Measurements from ENCODE around the gene CACNA2D3. TPM values are rescaled to one million over a fixed set of nuclear protein-coding genes. Genes with fewer than 3 reads are reported as not detected.

Gene CACNA2D3
- total and polyA plus RNA-seq, 5 donors = 29.2 to 64.5 (median 42.4) TPM

- no peaks in the 10 kb centered on the region for H3K9me3 ChIP-seq (ENCODE audit: control insufficient read depth, low read length)
- WGBS = 68% methylated on average over 4 of the region's 4 CpGs
- no peak overlapping the region for H3K4me3 ChIP-seq (ENCODE audit: low read length)
- H3K27me3 ChIP-seq (ENCODE audit: control insufficient read depth, insufficient read depth) = no peaks in the 10 kb centered on the region
- H3K4me1 ChIP-seq (ENCODE audit: control insufficient read depth, insufficient read depth, low read length) = peaks cover 5% of the 10 kb centered on the region
- intact Hi-C loops (cut with DNase I) = no loop called here
- ATAC-seq (no peak), DNase-seq (no peak)
- no peak overlapping the region for H3K27ac ChIP-seq (ENCODE audit: low read length)
These were observed 865.4 kb downstream of the CACNA2D3 start for GRCh38 chr3:54987719-54988118.

- Histone ChIP-seq H3K4me1 (ENCODE audit: control insufficient read depth, insufficient read depth, low read length) (peaks cover 5% of the 10 kb centered on the region), H3K27me3 (ENCODE audit: control insufficient read depth, insufficient read depth) (no peaks in the 10 kb centered on the region), H3K27ac (ENCODE audit: low read length) (no peak overlapping the region), H3K4me3 (ENCODE audit: low read length) (no peak overlapping the region), H3K9me3 (ENCODE audit: control insufficient read depth, low read length) (no peaks in the 10 kb centered on the region)
- intact Hi-C loops (cut with DNase I) = no loop called here
- ATAC-seq (peak; percentile 51 to 76), DNase-seq (no peak)
- WGBS = 53% methylated on average over 4 of the region's 4 CpGs
These were observed 866.0 kb downstream of the CACNA2D3 start for GRCh38 chr3:54988302-54988837.

GRCh38 chr3:54988838-54989630, 866.7 kb downstream of the CACNA2D3 start:
- intact Hi-C loops (cut with DNase I) = no loop called here
- Histone ChIP-seq H3K27me3 (ENCODE audit: control insufficient read depth, insufficient read depth) (no peaks in the 10 kb centered on the region), H3K4me3 (ENCODE audit: low read length) (no peak overlapping the region), H3K27ac (ENCODE audit: low read length) (no peak overlapping the region), H3K9me3 (ENCODE audit: control insufficient read depth, low read length) (no peaks in the 10 kb centered on the region), H3K4me1 (ENCODE audit: control insufficient read depth, insufficient read depth, low read length) (peaks cover 5% of the 10 kb centered on the region)
- ATAC-seq (peak; percentile 63 to 86), DNase-seq (peak in 2 of 3 donors; percentile 55 to 67)
- 34% methylated on average over 5 of the region's 5 CpGs for WGBS

- 45% methylated on average over 5 of the region's 5 CpGs for WGBS
- Histone ChIP-seq H3K4me3 (ENCODE audit: low read length) (no peak overlapping the region), H3K27me3 (ENCODE audit: control insufficient read depth, insufficient read depth) (no peaks in the 10 kb centered on the region), H3K27ac (ENCODE audit: low read length) (no peak overlapping the region), H3K9me3 (ENCODE audit: control insufficient read depth, low read length) (no peaks in the 10 kb centered on the region), H3K4me1 (ENCODE audit: control insufficient read depth, insufficient read depth, low read length) (no peaks in the 10 kb centered on the region)
- ATAC-seq (no peak), DNase-seq (no peak)
- intact Hi-C loops (cut with DNase I) = loop anchor here in 1 of 4 donors (10.0 kb wide), 1 partner anchor 81 kb away; no protein-coding TSS in a partner anchor
These were observed 871.8 kb downstream of the CACNA2D3 start for GRCh38 chr3:54994111-54994513.

GRCh38 chr3:54999159-54999558, 876.8 kb downstream of the CACNA2D3 start:
- Histone ChIP-seq H3K4me3 (ENCODE audit: low read length) (no peak overlapping the region), H3K4me1 (ENCODE audit: control insufficient read depth, insufficient read depth, low read length) (no peaks in the 10 kb centered on the region), H3K27me3 (ENCODE audit: control insufficient read depth, insufficient read depth) (no peaks in the 10 kb centered on the region), H3K27ac (ENCODE audit: low read length) (no peak overlapping the region), H3K9me3 (ENCODE audit: control insufficient read depth, low read length) (no peaks in the 10 kb centered on the region)
- intact Hi-C loops (cut with DNase I) = loop anchor here in 1 of 4 donors (10.0 kb wide), 1 partner anchor 76 kb away; no protein-coding TSS in a partner anchor
- ATAC-seq = peak in 1 of 2 donors; percentile 16
- DNase-seq = no peak
- WGBS = 44% methylated on average over 5 of the region's 5 CpGs

GRCh38 chr3:54999811-55000210, 877.5 kb downstream of the CACNA2D3 start:
- no peaks in the 10 kb centered on the region for H3K9me3 ChIP-seq (ENCODE audit: control insufficient read depth, low read length)
- no peaks in the 10 kb centered on the region for H3K27me3 ChIP-seq (ENCODE audit: control insufficient read depth, insufficient read depth)
- WGBS = 66% methylated on average over 3 of the region's 3 CpGs
- H3K4me1 ChIP-seq (ENCODE audit: control insufficient read depth, insufficient read depth, low read length) = no peaks in the 10 kb centered on the region
- ATAC-seq (no peak), DNase-seq (no peak)
- no peak overlapping the region for H3K27ac ChIP-seq (ENCODE audit: low read length)
- no peak overlapping the region for H3K4me3 ChIP-seq (ENCODE audit: low read length)
- intact Hi-C loops (cut with DNase I) = loop anchor here in 1 of 4 donors (10.0 kb wide), 1 partner anchor 75 kb away; no protein-coding TSS in a partner anchor

GRCh38 chr3:55000546-55000945, 878.2 kb downstream of the CACNA2D3 start:
- DNase-seq (peak in 1 of 3 donors; percentile 29), ATAC-seq (peak; percentile 48 to 69)
- no peaks in the 10 kb centered on the region for H3K4me1 ChIP-seq (ENCODE audit: control insufficient read depth, insufficient read depth, low read length)
- intact Hi-C loops (cut with DNase I) = no loop called here
- no peaks in the 10 kb centered on the region for H3K27me3 ChIP-seq (ENCODE audit: control insufficient read depth, insufficient read depth)
- H3K27ac ChIP-seq (ENCODE audit: low read length) = no peak overlapping the region
- H3K4me3 ChIP-seq (ENCODE audit: low read length) = no peak overlapping the region
- H3K9me3 ChIP-seq (ENCODE audit: control insufficient read depth, low read length) = no peaks in the 10 kb centered on the region

GRCh38 chr3:55000953-55001352, 878.6 kb downstream of the CACNA2D3 start:
- 83% methylated on average over 4 of the region's 4 CpGs for WGBS
- intact Hi-C loops (cut with DNase I) = no loop called here
- H3K9me3 ChIP-seq (ENCODE audit: control insufficient read depth, low read length) = no peaks in the 10 kb centered on the region
- no peak overlapping the region for H3K4me3 ChIP-seq (ENCODE audit: low read length)
- ATAC-seq (no peak), DNase-seq (no peak)
- H3K27ac ChIP-seq (ENCODE audit: low read length) = no peak overlapping the region
- H3K4me1 ChIP-seq (ENCODE audit: control insufficient read depth, insufficient read depth, low read length) = no peaks in the 10 kb centered on the region
- no peaks in the 10 kb centered on the region for H3K27me3 ChIP-seq (ENCODE audit: control insufficient read depth, insufficient read depth)

- 89% methylated on average over 9 of the region's 9 CpGs for WGBS
- H3K27ac ChIP-seq (ENCODE audit: low read length) = no peak overlapping the region
These were observed 880.1 kb downstream of the CACNA2D3 start for GRCh38 chr3:55002416-55002930.

GRCh38 chr3:55006244-55006676, 883.9 kb downstream of the CACNA2D3 start:
- DNase-seq = no peak
- H3K9me3 ChIP-seq (ENCODE audit: control insufficient read depth, low read length) = no peaks in the 10 kb centered on the region
- H3K4me3 ChIP-seq (ENCODE audit: low read length) = no peak overlapping the region
- H3K27me3 ChIP-seq (ENCODE audit: control insufficient read depth, insufficient read depth) = no peaks in the 10 kb centered on the region
- no peaks in the 10 kb centered on the region for H3K4me1 ChIP-seq (ENCODE audit: control insufficient read depth, insufficient read depth, low read length)
- WGBS = 59% methylated on average over 8 of the region's 8 CpGs
- intact Hi-C loops (cut with DNase I) = no loop called here
- no peak overlapping the region for H3K27ac ChIP-seq (ENCODE audit: low read length)
- no peak for ATAC-seq

More at GRCh38 chr3:55002416-55002930, 880.1 kb downstream of the CACNA2D3 start:
- ATAC-seq (no peak), DNase-seq (no peak)
- no peaks in the 10 kb centered on the region for H3K9me3 ChIP-seq (ENCODE audit: control insufficient read depth, low read length)
- H3K27me3 ChIP-seq (ENCODE audit: control insufficient read depth, insufficient read depth) = no peaks in the 10 kb centered on the region
- H3K4me1 ChIP-seq (ENCODE audit: control insufficient read depth, insufficient read depth, low read length) = no peaks in the 10 kb centered on the region
- no peak overlapping the region for H3K4me3 ChIP-seq (ENCODE audit: low read length)
- intact Hi-C loops (cut with DNase I) = no loop called here

GRCh38 chr3:55007971-55008370, 885.6 kb downstream of the CACNA2D3 start:
- intact Hi-C loops (cut with DNase I) = no loop called here
- no peak for DNase-seq
- Histone ChIP-seq H3K27ac (ENCODE audit: low read length) (no peak overlapping the region), H3K9me3 (ENCODE audit: control insufficient read depth, low read length) (no peaks in the 10 kb centered on the region), H3K27me3 (ENCODE audit: control insufficient read depth, insufficient read depth) (no peaks in the 10 kb centered on the region), H3K4me3 (ENCODE audit: low read length) (no peak overlapping the region), H3K4me1 (ENCODE audit: control insufficient read depth, insufficient read depth, low read length) (no peaks in the 10 kb centered on the region)
- WGBS = 77% methylated on average over 1 of the region's 1 CpG
- no peak for ATAC-seq
